A549 (cell line): ENCODE data around the gene CACNA1D. TPM values are rescaled to one million over a fixed set of nuclear protein-coding genes. Genes with fewer than 3 reads are reported as not detected.

Experiments used
- ATAC-seq, 2 experiments: fragments of 200-7000 bp in 1 of 2; fragments of >200 bp in 1 of 2; cut with Nextera tagmentation in 1 of 2; cut with Tn5 transposase in 1 of 2; 3 replicates each; pipeline versions ENCODE4 v1.8.0 to v1.9.1; 2018 to 2020; ENCODE audit warnings: mild to moderate bottlenecking in 1 of 2, moderate library complexity in 1 of 2
- CTCF ChIA-PET: fragments of 300-600 bp; sonication (Branson Sonifier 250); formaldehyde crosslinking; extraction: SDS; loops from one replicate; lab custom pipeline; 2021; ENCODE audit warnings: antibody characterized with exemption, inconsistent platforms; lab: Yijun Ruan, JAX
- POLR2A ChIA-PET: fragments of 350-600 bp; formaldehyde crosslinking; extraction: SDS; loops from one replicate; lab custom pipeline; 2021; ENCODE audit warnings: antibody characterized with exemption, inconsistent platforms; lab: Yijun Ruan, JAX
- DNase-seq, 2 experiments: peaks; one replicate each; pipeline versions ENCODE4 v3.0.0 to v3.0.0-alpha.2; 2011 to 2016; ENCODE audit warnings: low read depth in 1 of 2, low spot score in 1 of 2
- FAIRE-seq: peaks from 2 replicates; lab custom pipeline; 2011; peaks lifted over from hg19 to GRCh38; lab: Jason Lieb, UNC
- H3K27ac ChIP-seq, 2 experiments: fragments of >200 bp; sonication (Bioruptor Twin); formaldehyde crosslinking; 3 replicates each; pipeline ENCODE4 v1.5.1; 2016 to 2017
- H3K4me1 ChIP-seq: fragments of >200 bp; sonication (Bioruptor Twin); formaldehyde crosslinking; 3 replicates; pipeline ENCODE4 v1.6.1; 2016
- H3K4me2 ChIP-seq: fragments of >200 bp; sonication (Bioruptor Twin); formaldehyde crosslinking; 3 replicates; pipeline ENCODE4 v1.6.1; 2016
- H3K4me3 ChIP-seq: fragments of >200 bp; sonication (Bioruptor Twin); formaldehyde crosslinking; 3 replicates; pipeline ENCODE4 v1.5.1; 2016
- H3K9me3 ChIP-seq: fragments of >200 bp; sonication (Bioruptor Twin); formaldehyde crosslinking; 3 replicates; pipeline ENCODE4 v1.6.1; 2016
- CBX2 ChIP-seq: fragments of 200-600 bp; sonication (generic); IDR thresholded peaks from 2 replicates; pipeline ENCODE4 v1.6.1; 2016; ENCODE audit warnings: low read depth, mild to moderate bottlenecking, borderline replicate concordance
- CEBPB ChIP-seq, 2 experiments: fragments of >200 bp in 1 of 2; sonication (Bioruptor Twin) in 1 of 2; formaldehyde crosslinking in 1 of 2; IDR thresholded peaks; 2 replicates each; pipeline ENCODE4 v1.6.1; 2012 to 2016
- EHF ChIP-seq: fragments of 250-450 bp; sonication (Bioruptor Pico); IDR thresholded peaks from 2 replicates; pipeline ENCODE4 v1.5.0; 2020; ENCODE audit warnings: mild to moderate bottlenecking
- EP300 ChIP-seq, 2 experiments: fragments of >200 bp; sonication (Bioruptor Twin); formaldehyde crosslinking; IDR thresholded peaks; 2 replicates in 1 of 2; 3 replicates in 1 of 2; pipeline ENCODE4 v1.6.1; 2016 to 2017
- GATA3 ChIP-seq: IDR thresholded peaks from 2 replicates; pipeline ENCODE4 v1.6.1; 2012; ENCODE audit warnings: borderline replicate concordance
- HEYL ChIP-seq: fragments of 250-450 bp; sonication (Bioruptor Pico); IDR thresholded peaks from 2 replicates; pipeline ENCODE4 v1.8.0; 2021; ENCODE audit warnings: mild to moderate bottlenecking, moderate library complexity
- HOXA7 ChIP-seq: fragments of 250-450 bp; sonication (Bioruptor Pico); IDR thresholded peaks from 2 replicates; pipeline ENCODE4 v1.5.0; 2020; ENCODE audit warnings: mild to moderate bottlenecking, moderate library complexity
- JUN ChIP-seq, 2 experiments: fragments of >200 bp; sonication (Bioruptor Twin); formaldehyde crosslinking; IDR thresholded peaks; 2 replicates in 1 of 2; 3 replicates in 1 of 2; pipeline ENCODE4 v1.6.1; 2016 to 2017
- NPAS2 ChIP-seq: fragments of 250-450 bp; sonication (Bioruptor Pico); IDR thresholded peaks from 2 replicates; pipeline ENCODE4 v1.8.0; 2022; ENCODE audit warnings: mild to moderate bottlenecking, moderate library complexity, borderline replicate concordance
- NR3C1 ChIP-seq: fragments of >200 bp; sonication (Bioruptor Twin); formaldehyde crosslinking; IDR thresholded peaks from 3 replicates; pipeline ENCODE4 v1.6.1; 2017
- RAD21 ChIP-seq, 2 experiments: fragments of >200 bp in 1 of 2; sonication (Bioruptor Twin) in 1 of 2; formaldehyde crosslinking in 1 of 2; IDR thresholded peaks in 1 of 2; conservative IDR thresholded peaks in 1 of 2; 2 replicates in 1 of 2; 3 replicates in 1 of 2; pipeline ENCODE4 v1.6.1; 2012 to 2018; ENCODE audit warnings: inconsistent platforms in 1 of 2
- SMC3 ChIP-seq: fragments of >200 bp; sonication (Bioruptor Twin); formaldehyde crosslinking; IDR thresholded peaks from 3 replicates; pipeline ENCODE4 v1.6.1; 2018; ENCODE audit warnings: inconsistent platforms
- ZFP36 ChIP-seq: fragments of 450-650 bp; IDR thresholded peaks from 2 replicates; pipeline ENCODE4 v1.6.1; 2014; ENCODE audit warnings: borderline replicate concordance; ENCODE audit not compliant: partially characterized antibody
- ZSCAN20 ChIP-seq: fragments of 250-450 bp; sonication (Bioruptor Pico); IDR thresholded peaks from 2 replicates; pipeline ENCODE4 v1.8.0; 2022; ENCODE audit warnings: mild to moderate bottlenecking, moderate library complexity
- WGBS: methylation state at CpG from one replicate; pipeline ENCODE4 v1.1.6; 2017; ENCODE audit errors: missing lambda C conversion rate; 5-methylcytosine and 5-hydroxymethylcytosine counted together
- polyA plus RNA-seq, 4 experiments: library from polyadenylated mRNA; depleted of rRNA in 3 of 4; stranded (reverse); fragments of >200 nt; fragmentation: RNase III in 1 of 4; extraction: RNeasy Plus Mini Kit Qiagen cat#74134 plus additional on column Dnase treatment in 1 of 4; gene quantifications; 2 replicates in 3 of 4; 3 replicates in 1 of 4; pipeline ENCODE4 v1.2.3, GENCODE V29; 2011 to 2017
- TF ChIP-seq, protein P1 (sequence below): fragments of >200 bp; sonication (Bioruptor Twin); formaldehyde crosslinking; IDR thresholded peaks from 2 replicates; pipeline ENCODE4 v1.6.1; 2016
- TF ChIP-seq, protein P2 (sequence below): fragments of 200-600 bp; sonication (generic); IDR thresholded peaks from 2 replicates; pipeline ENCODE4 v1.6.1; 2016; ENCODE audit warnings: antibody characterized with exemption, mild to moderate bottlenecking, moderate library complexity

Gene CACNA1D
- polyA plus RNA-seq, 2 of the 4 experiments (the other 2 are of a cell fraction), result 1.1 to 10.7 TPM

DNA sequence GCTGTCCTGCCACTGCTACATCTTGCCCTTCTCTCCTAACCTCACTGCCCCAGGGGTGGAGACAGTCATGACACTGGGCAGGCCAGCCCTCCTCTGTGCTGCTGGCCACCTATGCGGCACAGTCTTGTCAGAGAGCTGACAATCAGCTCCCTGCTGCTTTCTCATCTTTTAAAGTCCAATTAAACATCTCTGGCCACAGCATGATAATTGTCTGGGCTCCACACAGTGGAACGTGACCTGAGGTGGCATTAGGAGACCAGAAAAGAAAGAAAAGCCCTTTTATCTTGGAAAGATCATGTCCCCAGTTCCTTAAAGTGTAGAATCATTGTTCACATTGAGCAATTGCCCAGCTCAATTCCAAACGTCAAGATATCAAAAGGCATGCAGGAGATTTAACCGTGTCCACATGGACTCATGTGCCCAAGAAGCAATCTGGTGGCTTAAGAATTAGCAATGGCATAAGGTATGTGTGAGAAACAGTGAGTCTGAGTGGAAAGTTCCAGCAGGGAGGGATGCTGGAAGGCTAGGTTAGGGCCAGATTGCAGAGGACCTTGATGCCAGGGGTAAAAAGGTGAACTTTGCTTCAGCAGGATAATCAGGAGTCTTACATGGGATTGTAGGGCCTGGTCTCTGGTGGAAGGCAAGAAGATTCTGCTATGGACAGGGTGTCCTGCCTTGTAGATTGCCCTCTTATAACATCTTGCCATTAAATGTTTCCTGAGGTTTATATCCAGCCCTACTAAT is 15.3 kb upstream of the CACNA1D start (continued):
- TF ChIP-seq, protein P1, sequence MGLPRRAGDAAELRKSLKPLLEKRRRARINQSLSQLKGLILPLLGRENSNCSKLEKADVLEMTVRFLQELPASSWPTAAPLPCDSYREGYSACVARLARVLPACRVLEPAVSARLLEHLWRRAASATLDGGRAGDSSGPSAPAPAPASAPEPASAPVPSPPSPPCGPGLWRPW, result no peak

DNA sequence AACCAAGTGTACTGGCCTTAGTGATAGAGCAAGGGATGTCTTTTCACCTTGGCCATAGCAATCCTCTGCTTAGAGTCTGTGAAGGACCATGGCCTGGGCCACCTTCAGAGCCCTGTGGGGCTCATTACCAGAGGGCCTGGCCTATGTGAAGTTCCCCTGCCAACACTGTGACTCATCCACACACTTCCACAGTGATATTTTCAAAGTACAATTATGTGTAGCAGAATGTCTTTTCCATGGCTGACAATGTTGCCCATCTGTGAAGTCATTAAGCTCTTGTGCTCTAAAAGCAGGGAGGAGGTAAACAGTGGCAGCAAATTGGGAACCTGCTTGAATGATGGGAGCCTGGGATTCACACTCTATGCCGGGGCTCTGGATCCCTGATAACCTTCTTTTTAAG is 12.2 kb upstream of the CACNA1D start:
- no peak for TF ChIP-seq CEBPB (IDR thresholded peaks at IDR 0.05)
- TF ChIP-seq ZFP36, result no peak
- H3K27ac ChIP-seq, result peak overlapping the region; percentile 37 to 50
- FAIRE-seq (no peak), DNase-seq (no peak), ATAC-seq (no peak)
- H3K4me1 ChIP-seq, result peaks cover 53% of the 10 kb centered on the region
- 56% methylated on average over 1 of the region's 1 CpG for WGBS
- no peak overlapping the region for H3K4me3 ChIP-seq
- no peaks in the 10 kb centered on the region for H3K9me3 ChIP-seq
- POLR2A ChIA-PET, result no interaction called here
- CTCF ChIA-PET, result no interaction called here
- H3K4me2 ChIP-seq, result peak overlapping the region; percentile 11; the same call in 1 of the 3 replicates

DNA sequence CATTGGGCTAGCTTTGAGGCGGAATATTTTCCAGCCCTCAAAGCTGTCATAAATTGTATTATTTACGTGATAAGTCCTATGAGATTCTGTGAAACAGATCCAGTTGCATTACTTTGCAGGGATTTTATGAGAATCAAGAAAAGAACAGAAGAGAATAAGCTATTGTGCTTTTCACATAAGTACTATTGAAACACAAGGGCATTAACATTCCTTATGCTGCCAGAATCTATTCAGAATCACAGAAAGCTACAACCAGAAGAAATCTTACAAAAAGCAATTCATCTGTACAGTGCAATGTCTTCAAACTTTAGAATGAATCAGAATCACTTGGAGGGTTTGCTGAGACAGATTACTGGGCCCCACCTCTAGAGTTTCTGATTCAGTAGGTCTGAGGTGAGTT is 10.6 kb upstream of the CACNA1D start:
- Histone ChIP-seq H3K27ac (peak overlapping the region; percentile 54 to 57; a peak in 5 of 6 replicates), H3K4me1 (peaks cover 54% of the 10 kb centered on the region), H3K4me3 (no peak overlapping the region), H3K4me2 (no peak overlapping the region), H3K9me3 (no peaks in the 10 kb centered on the region)
- ChIA-PET CTCF (interaction anchor here (1.1 to 2.5 kb wide), 2 partner anchors 8 to 226 kb away, joined by 3 to 6 read pairs; no protein-coding TSS in a partner anchor), POLR2A (no interaction called here)
- TF ChIP-seq RAD21 (conservative IDR thresholded peaks at IDR 0.05 in 1 of 2, IDR thresholded peaks at IDR 0.05 in 1 of 2) (no peak), NR3C1 (no peak), HOXA7 (no peak), JUN (IDR thresholded peaks at IDR 0.05) (no peak), SMC3 (no peak), CBX2 (no peak), ZSCAN20 (CRISPR knock-in tag) (no peak), HEYL (CRISPR knock-in tag) (no peak)
- WGBS, result 92% methylated on average over 2 of the region's 2 CpGs
- FAIRE-seq, result no peak
- no peak for DNase-seq
- ATAC-seq, result no peak

DNA sequence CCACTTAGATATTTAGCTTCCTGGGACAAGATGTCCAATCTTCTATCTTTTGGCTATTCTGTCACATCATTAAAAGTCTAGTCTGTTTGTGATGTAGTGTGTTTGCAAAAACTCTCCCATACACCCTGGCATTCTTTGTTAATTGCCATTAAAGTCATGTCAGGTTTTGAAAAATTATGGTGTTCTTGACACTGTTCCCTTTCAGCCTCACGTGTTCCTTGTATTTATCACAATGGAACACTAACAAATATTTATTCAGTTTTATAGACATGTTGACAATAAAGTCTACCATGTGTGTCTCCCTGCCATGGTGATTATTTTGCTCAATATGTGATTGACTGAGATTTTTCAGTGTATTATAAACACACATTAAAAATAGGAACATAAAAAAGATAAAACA is 9.4 kb upstream of the CACNA1D start:
- 43% methylated on average over 1 of the region's 1 CpG for WGBS
- Histone ChIP-seq H3K9me3 (no peaks in the 10 kb centered on the region), H3K4me1 (peaks cover 55% of the 10 kb centered on the region), H3K4me3 (no peak overlapping the region), H3K27ac (peak overlapping the region; percentile 54 to 57; a peak in 4 of 6 replicates), H3K4me2 (no peak overlapping the region; the same call in 2 of the 3 replicates)
- POLR2A ChIA-PET, result no interaction called here
- FAIRE-seq, result no peak
- ATAC-seq, result no peak
- DNase-seq, result no peak
- CTCF ChIA-PET, result interaction anchor here (2.5 kb wide), 1 partner anchor 225 kb away, joined by 6 read pairs; no protein-coding TSS in a partner anchor
- TF ChIP-seq EHF (CRISPR knock-in tag) (no peak), RAD21 (conservative IDR thresholded peaks at IDR 0.05 in 1 of 2, IDR thresholded peaks at IDR 0.05 in 1 of 2) (no peak)

GRCh38 chr3:53485675-53486403 is 8.6 kb upstream of the CACNA1D start:
- Histone ChIP-seq H3K4me2 (peak overlapping the region; percentile 53), H3K27ac (peak overlapping the region; percentile 57 to 59; a peak in 5 of 6 replicates), H3K4me3 (no peak overlapping the region), H3K9me3 (no peaks in the 10 kb centered on the region), H3K4me1 (peaks cover 57% of the 10 kb centered on the region)
- CTCF ChIA-PET, result interaction anchor here (1.0 to 2.5 kb wide), 2 partner anchors 50 to 224 kb away, joined by 3 to 6 read pairs; no protein-coding TSS in a partner anchor
- 9% methylated on average over 3 of the region's 3 CpGs for WGBS
- TF ChIP-seq GATA3 (peak; percentile 26), NPAS2 (CRISPR knock-in tag) (no peak), EP300 (IDR thresholded peaks at IDR 0.05) (peak in 1 of 2 experiments; percentile 22; a peak in 1 of 5 replicates)
- TF ChIP-seq, protein P2, sequence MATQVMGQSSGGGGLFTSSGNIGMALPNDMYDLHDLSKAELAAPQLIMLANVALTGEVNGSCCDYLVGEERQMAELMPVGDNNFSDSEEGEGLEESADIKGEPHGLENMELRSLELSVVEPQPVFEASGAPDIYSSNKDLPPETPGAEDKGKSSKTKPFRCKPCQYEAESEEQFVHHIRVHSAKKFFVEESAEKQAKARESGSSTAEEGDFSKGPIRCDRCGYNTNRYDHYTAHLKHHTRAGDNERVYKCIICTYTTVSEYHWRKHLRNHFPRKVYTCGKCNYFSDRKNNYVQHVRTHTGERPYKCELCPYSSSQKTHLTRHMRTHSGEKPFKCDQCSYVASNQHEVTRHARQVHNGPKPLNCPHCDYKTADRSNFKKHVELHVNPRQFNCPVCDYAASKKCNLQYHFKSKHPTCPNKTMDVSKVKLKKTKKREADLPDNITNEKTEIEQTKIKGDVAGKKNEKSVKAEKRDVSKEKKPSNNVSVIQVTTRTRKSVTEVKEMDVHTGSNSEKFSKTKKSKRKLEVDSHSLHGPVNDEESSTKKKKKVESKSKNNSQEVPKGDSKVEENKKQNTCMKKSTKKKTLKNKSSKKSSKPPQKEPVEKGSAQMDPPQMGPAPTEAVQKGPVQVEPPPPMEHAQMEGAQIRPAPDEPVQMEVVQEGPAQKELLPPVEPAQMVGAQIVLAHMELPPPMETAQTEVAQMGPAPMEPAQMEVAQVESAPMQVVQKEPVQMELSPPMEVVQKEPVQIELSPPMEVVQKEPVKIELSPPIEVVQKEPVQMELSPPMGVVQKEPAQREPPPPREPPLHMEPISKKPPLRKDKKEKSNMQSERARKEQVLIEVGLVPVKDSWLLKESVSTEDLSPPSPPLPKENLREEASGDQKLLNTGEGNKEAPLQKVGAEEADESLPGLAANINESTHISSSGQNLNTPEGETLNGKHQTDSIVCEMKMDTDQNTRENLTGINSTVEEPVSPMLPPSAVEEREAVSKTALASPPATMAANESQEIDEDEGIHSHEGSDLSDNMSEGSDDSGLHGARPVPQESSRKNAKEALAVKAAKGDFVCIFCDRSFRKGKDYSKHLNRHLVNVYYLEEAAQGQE, result no peak
- FAIRE-seq (no peak), DNase-seq (peak in 1 of 2 experiments; percentile 63), ATAC-seq (peak; percentile 50 to 64; a peak in 4 of 6 replicates)
- POLR2A ChIA-PET, result no interaction called here
